Endothelial cell of hepatic sinusoid (primary cell): Measurements from ENCODE around the gene TUBB8B.
"Not testable (repeated sequence)": the region's sequence is repeated elsewhere in the genome, so short reads cannot be mapped to it uniquely, and the experiment has no call there.

Source experiments
- in situ Hi-C: cut with HindIII; loops from 2 replicates; pipeline ENCODE4 v1.10.0; 2017; ENCODE audit warnings: low sequenced_read_pairs

TUBB8B gene

GRCh38 chr18:13177-13576, 36.2 kb downstream of the TUBB8B start:
- in situ Hi-C loops = not testable (repeated sequence)

- in situ Hi-C loops = not testable (repeated sequence)
Measured at GRCh38 chr18:12773-13172, 36.6 kb downstream of the TUBB8B start.

- in situ Hi-C loops = not testable (repeated sequence)
Measured at GRCh38 chr18:11383-12274, 37.8 kb downstream of the TUBB8B start.

- in situ Hi-C loops = not testable (repeated sequence)
Measured at GRCh38 chr18:10624-11184, 38.7 kb downstream of the TUBB8B start.

- in situ Hi-C loops = not testable (repeated sequence)
Measured at GRCh38 chr18:9937-10336, 39.5 kb downstream of the TUBB8B start.
